ENCODE measurements around the gene TMEM237.

The TMEM237 gene

GRCh38 chr2:201639205-201639604, 4.1 kb downstream of the TMEM237 start:
- DNase-seq, result no peak

GRCh38 chr2:201638326-201638725, 5.0 kb downstream of the TMEM237 start:
- no peak for DNase-seq

GRCh38 chr2:201633661-201634249, 9.5 kb downstream of the TMEM237 start:
- no peak for DNase-seq

- no peak for DNase-seq
Observed at GRCh38 chr2:201631041-201631440, 12.3 kb downstream of the TMEM237 start.

- no peak for DNase-seq
Observed at GRCh38 chr2:201630577-201630976, 12.7 kb downstream of the TMEM237 start.

- no peak for DNase-seq
Observed at GRCh38 chr2:201628545-201628944, 14.8 kb downstream of the TMEM237 start.

- no peak for DNase-seq
Observed at GRCh38 chr2:201622306-201622970, 20.9 kb downstream of the TMEM237 start.

- DNase-seq, result no peak
Observed at GRCh38 chr2:201621293-201621999, 21.9 kb downstream of the TMEM237 start.

GRCh38 chr2:201618744-201619662, 24.3 kb downstream of the TMEM237 start:
- DNase-seq, result no peak

GRCh38 chr2:201608021-201608420, 35.3 kb downstream of the TMEM237 start:
- no peak for DNase-seq

- no peak for DNase-seq
Observed at GRCh38 chr2:201607568-201607967, 35.7 kb downstream of the TMEM237 start.

GRCh38 chr2:201600906-201601305, 42.4 kb downstream of the TMEM237 start:
- DNase-seq, result no peak

GRCh38 chr2:201597397-201597796, 45.9 kb downstream of the TMEM237 start:
- no peak for DNase-seq

- DNase-seq, result no peak
Observed at GRCh38 chr2:201580486-201580885, 62.8 kb downstream of the TMEM237 start.

GRCh38 chr2:201579536-201579935, 63.8 kb downstream of the TMEM237 start:
- no peak for DNase-seq

- DNase-seq, result no peak
Observed at GRCh38 chr2:201575971-201576370, 67.3 kb downstream of the TMEM237 start.

GRCh38 chr2:201574766-201575165, 68.5 kb downstream of the TMEM237 start:
- no peak for DNase-seq

GRCh38 chr2:201572846-201573508, 70.3 kb downstream of the TMEM237 start:
- DNase-seq, result no peak
